ENCODE data around the gene PWWP2B. TPM values are rescaled to one million over a fixed set of nuclear protein-coding genes. Genes with fewer than 3 reads are reported as not detected.

The PWWP2B gene
- polyA plus RNA-seq, 2 of the 4 experiments (the other 2 are of a cell fraction), result 2.8 to 7.3 TPM

- DNase-seq (ENCODE audit: low read depth in 1 of 2, low spot score in 1 of 2) (no peak), ATAC-seq (peak in 1 of 2 experiments; percentile 81; a peak in 3 of 6 replicates), FAIRE-seq (no peak)
- WGBS (ENCODE audit: missing lambda C conversion rate), result 66% methylated on average over 9 of the region's 9 CpGs
- Histone ChIP-seq H3K4me3 (no peak overlapping the region), H3K4me2 (no peak overlapping the region), H3K9me3 (no peaks in the 10 kb centered on the region), H3K27ac (no peak overlapping the region), H3K4me1 (no peaks in the 10 kb centered on the region)
- POLR2A ChIA-PET, result no interaction called here
- CTCF ChIA-PET, result interaction anchor here (0.6 to 2.3 kb wide), 5 partner anchors 13 to 367 kb away, joined by 3 to 11 read pairs (median 3); no protein-coding TSS in a partner anchor
- TF ChIP-seq ESRRA (IDR thresholded peaks at IDR 0.05; ENCODE audit: borderline replicate concordance, low read length) (no peak), FOXS1 (CRISPR knock-in tag; IDR thresholded peaks at IDR 0.05) (no peak), PBX3 (IDR thresholded peaks at IDR 0.05) (no peak), BHLHE40 (IDR thresholded peaks at IDR 0.05; ENCODE audit: low read depth, low read length) (no peak), RAD21 (conservative IDR thresholded peaks at IDR 0.05 in 1 of 2, IDR thresholded peaks at IDR 0.05 in 1 of 2) (peak; percentile 35 to 51; a peak in 4 of 5 replicates), CBX8 (IDR thresholded peaks at IDR 0.05) (no peak), MAX (IDR thresholded peaks at IDR 0.05) (no peak; the same call in 1 of the 2 replicates), CEBPB (IDR thresholded peaks at IDR 0.05) (no peak), SMC3 (IDR thresholded peaks at IDR 0.05) (peak; percentile 37), EHF (CRISPR knock-in tag; IDR thresholded peaks at IDR 0.05) (no peak), RFX5 (IDR thresholded peaks at IDR 0.05) (no peak), KDM5A (IDR thresholded peaks at IDR 0.05) (no peak), ZFP36 (IDR thresholded peaks at IDR 0.05; ENCODE audit: borderline replicate concordance, partially characterized antibody) (no peak), JUNB (IDR thresholded peaks at IDR 0.05) (no peak), CTCF (IDR thresholded peaks at IDR 0.05) (peak; percentile 36), POLR2AphosphoS2 (conservative IDR thresholded peaks at IDR 0.05; ENCODE audit: low read length) (no peak), NFE2L2 (conservative IDR thresholded peaks at IDR 0.05; ENCODE audit: low read length) (no peak)
These were observed 25.3 kb upstream of the PWWP2B start for GRCh38 chr10:132371641-132372081.

- Histone ChIP-seq H3K9me3 (no peaks in the 10 kb centered on the region), H3K27ac (no peak overlapping the region), H3K4me2 (no peak overlapping the region), H3K4me1 (no peaks in the 10 kb centered on the region), H3K4me3 (no peak overlapping the region)
- POLR2A ChIA-PET, result no interaction called here
- 91% methylated on average over 13 of the region's 16 CpGs for WGBS (ENCODE audit: missing lambda C conversion rate)
- no peak for DNase-seq (ENCODE audit: low read depth in 1 of 2, low spot score in 1 of 2)
- CTCF ChIA-PET, result interaction anchor here (0.6 to 2.5 kb wide), 6 partner anchors 12 to 282 kb away, joined by 3 to 12 read pairs (median 4); no protein-coding TSS in a partner anchor
- TF ChIP-seq EP300 (IDR thresholded peaks at IDR 0.05) (no peak), CBX8 (IDR thresholded peaks at IDR 0.05) (no peak), RCOR1 (IDR thresholded peaks at IDR 0.05; ENCODE audit: low read depth, low read length) (no peak), POLR2AphosphoS2 (conservative IDR thresholded peaks at IDR 0.05; ENCODE audit: low read length) (no peak), BCL3 (IDR thresholded peaks at IDR 0.05) (no peak), NPAS2 (CRISPR knock-in tag; IDR thresholded peaks at IDR 0.05; ENCODE audit: borderline replicate concordance) (no peak), ZFP36 (IDR thresholded peaks at IDR 0.05; ENCODE audit: borderline replicate concordance, partially characterized antibody) (no peak), USF2 (IDR thresholded peaks at IDR 0.05) (no peak), RARB (CRISPR knock-in tag; IDR thresholded peaks at IDR 0.05) (no peak), CHD2 (IDR thresholded peaks at IDR 0.05; ENCODE audit: low read length, partially characterized antibody) (no peak), HES2 (IDR thresholded peaks at IDR 0.05) (no peak), RNF2 (IDR thresholded peaks at IDR 0.05; ENCODE audit: borderline replicate concordance, low read depth) (no peak), CBX2 (IDR thresholded peaks at IDR 0.05; ENCODE audit: borderline replicate concordance, low read depth) (no peak), SMC3 (IDR thresholded peaks at IDR 0.05) (no peak), EHF (CRISPR knock-in tag; IDR thresholded peaks at IDR 0.05) (no peak), EHMT2 (IDR thresholded peaks at IDR 0.05; ENCODE audit: low read depth) (no peak), ZNF302 (CRISPR knock-in tag; IDR thresholded peaks at IDR 0.05) (no peak)
- ATAC-seq, result no peak
- no peak for FAIRE-seq
These were observed 24.4 kb upstream of the PWWP2B start for GRCh38 chr10:132372516-132373095.
